Endometrial microvascular endothelial cells (primary cell): ENCODE results near the gene FAM117B. TPM values are rescaled to one million over a fixed set of nuclear protein-coding genes. Genes with fewer than 3 reads are reported as not detected.

Experiments
- in situ Hi-C: cut with HindIII; loops from 2 replicates; pipeline ENCODE4 v1.10.0; 2017; ENCODE audit warnings: low sequenced_read_pairs, low pct_unique_long_range_greater_than_20kb; ENCODE audit errors: inconsistent ontology term
- total RNA-seq: library from RNA; depleted of rRNA; stranded (reverse); fragments of >200 nt; gene quantifications from one replicate; pipeline ENCODE4 v1.2.3, GENCODE V29; 2015; ENCODE audit errors: inconsistent ontology term

Gene FAM117B
- total RNA-seq, 1 donor from 2014 or later, result 1.0 TPM

- in situ Hi-C loops, result no loop called here
Observed at GRCh38 chr2:202749477-202749876, 114.7 kb downstream of the FAM117B start.

- in situ Hi-C loops, result no loop called here
Observed at GRCh38 chr2:202750763-202751427, 116.1 kb downstream of the FAM117B start.

- in situ Hi-C loops, result no loop called here
Observed at GRCh38 chr2:202752071-202752470, 117.3 kb downstream of the FAM117B start.

DNA sequence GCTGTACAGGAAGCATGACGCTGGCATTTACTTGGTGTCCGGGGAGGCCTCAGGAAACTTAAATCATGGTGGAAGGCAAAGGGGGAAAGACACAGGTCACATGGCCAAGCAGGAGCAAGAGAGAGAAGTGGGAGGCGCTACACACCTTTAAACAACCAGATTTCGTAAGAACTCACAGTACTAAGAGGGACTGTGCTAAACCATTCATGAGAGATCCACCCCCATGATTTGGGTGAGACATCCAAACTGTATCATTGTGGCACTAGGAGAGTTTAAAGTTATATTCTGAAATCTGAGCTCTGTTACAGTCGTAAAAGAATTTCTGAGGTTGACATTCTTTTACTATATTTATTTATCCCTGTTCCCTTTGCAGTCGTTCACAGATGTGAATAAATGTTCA is 120.2 kb downstream of the FAM117B start:
- in situ Hi-C loops, result no loop called here

DNA sequence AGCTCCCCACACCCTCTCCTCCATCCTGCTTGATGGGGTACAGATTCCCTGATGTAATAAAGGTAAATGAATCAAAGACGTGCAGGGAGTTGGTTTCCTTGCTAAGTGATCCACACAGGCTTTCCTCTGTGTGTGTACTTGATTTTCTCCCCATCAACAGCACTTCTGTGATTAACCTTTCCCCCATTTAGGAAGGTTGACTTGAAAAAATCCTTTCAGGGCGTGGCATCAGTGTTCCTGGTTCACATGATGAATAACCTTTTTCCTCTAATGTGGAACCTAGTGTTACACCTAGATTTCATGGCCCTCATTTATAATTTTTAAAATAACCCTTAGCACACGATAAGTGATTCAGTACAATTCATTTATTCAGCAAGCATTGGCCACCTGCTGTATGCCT is 121.8 kb downstream of the FAM117B start:
- in situ Hi-C loops, result no loop called here

GRCh38 chr2:202757339-202757738 is 122.6 kb downstream of the FAM117B start:
- in situ Hi-C loops, result no loop called here

- in situ Hi-C loops, result no loop called here
Observed at GRCh38 chr2:202758128-202758527, 123.4 kb downstream of the FAM117B start.

DNA sequence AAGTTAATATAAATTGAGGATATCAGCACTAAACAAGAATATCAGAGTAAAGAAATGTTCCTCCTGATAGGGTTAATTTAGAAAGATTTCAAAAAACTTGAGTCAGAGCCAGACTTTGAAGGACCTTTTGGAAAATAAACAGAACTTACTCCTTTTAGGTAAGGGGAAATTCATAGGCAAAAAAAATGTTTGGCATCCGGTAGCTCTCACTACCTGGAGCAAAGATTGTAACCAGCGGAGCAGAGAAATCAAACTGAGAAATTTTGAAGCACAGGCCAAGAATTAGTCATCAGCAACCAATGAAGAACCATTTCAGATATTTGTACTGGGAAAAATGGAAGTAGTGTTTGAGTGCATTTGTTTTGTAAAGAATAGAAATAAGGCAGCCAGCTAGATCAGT is 123.8 kb downstream of the FAM117B start:
- in situ Hi-C loops, result no loop called here

- in situ Hi-C loops, result no loop called here
Observed at GRCh38 chr2:202760848-202761247, 126.1 kb downstream of the FAM117B start.

DNA sequence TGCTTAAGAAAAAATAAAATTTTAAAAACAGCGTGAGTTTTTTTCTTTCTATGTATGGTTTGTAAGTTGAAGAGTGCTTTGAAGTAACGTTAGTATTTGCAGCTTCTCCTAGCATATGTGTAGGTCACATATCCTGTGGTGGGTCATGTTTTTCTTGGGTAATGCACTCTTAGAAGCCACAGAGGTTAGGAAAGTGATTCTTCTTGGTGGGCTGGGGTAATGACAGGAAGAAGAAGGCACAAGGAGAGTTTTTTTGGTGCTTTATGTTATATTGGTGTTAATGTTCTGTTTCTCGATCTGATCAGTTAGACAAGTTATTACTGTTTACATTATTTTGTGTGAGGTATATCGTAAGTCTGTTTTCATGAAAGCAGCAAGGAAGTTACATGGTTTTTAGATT is 127.8 kb downstream of the FAM117B start:
- in situ Hi-C loops, result no loop called here

DNA sequence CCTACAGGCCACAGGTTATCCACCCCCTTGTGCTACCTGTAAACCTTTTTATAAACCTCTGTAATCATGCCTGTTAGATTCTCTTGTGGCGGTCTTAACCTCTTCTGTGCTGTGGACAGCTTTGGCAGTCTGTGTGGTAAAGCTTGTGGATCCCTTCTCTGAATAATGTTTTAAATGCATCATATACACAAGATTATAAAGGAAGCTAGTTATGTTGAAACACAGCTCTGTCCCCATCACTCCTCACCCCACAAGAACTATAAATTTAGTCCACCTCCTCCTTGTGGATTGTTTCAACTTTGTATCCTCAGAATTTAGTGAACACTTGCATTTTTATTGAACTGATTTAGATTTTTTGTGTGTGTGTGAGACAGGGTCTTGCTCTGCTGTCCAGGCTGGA is 129.1 kb downstream of the FAM117B start:
- in situ Hi-C loops, result no loop called here

- in situ Hi-C loops, result no loop called here
Observed at GRCh38 chr2:202764991-202765390, 130.2 kb downstream of the FAM117B start.

DNA sequence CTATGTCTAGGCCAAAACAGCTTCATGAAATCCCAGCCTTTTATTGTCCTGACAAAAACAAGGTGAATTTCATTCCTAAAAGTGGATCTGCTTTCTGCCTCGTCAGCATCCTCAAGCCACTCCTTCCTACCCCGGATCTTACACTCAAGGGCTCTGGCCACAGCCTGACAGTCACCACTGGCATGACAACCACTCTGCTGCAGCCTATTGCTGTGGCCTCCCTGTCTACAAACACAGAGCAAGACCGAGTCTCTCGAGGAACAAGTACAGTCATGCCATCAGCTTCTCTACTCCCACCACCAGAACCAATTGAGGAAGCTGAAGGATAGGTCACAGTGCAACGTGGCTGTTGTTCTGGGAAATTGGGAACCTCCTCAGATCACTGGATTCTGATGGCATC is 130.7 kb downstream of the FAM117B start:
- in situ Hi-C loops, result no loop called here

DNA sequence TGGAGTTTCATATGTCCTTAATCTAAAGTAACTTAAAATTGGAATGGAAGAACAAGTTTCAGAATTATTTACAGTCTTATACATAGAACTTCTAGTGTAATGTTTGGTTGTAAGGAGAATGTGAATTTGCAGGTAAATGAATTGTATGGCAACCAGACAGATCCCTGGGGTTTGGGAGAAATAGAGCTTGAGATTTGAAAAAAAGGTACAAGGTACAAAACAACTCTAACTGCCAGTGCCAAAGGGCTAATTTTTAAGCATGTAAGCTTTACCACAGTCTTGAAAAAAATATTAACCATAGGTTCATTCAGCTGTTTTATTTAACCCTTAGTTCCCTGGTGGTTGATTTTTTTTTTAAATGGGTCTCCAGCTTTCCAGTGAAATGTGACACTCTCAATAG is 133.5 kb downstream of the FAM117B start:
- in situ Hi-C loops, result no loop called here

DNA sequence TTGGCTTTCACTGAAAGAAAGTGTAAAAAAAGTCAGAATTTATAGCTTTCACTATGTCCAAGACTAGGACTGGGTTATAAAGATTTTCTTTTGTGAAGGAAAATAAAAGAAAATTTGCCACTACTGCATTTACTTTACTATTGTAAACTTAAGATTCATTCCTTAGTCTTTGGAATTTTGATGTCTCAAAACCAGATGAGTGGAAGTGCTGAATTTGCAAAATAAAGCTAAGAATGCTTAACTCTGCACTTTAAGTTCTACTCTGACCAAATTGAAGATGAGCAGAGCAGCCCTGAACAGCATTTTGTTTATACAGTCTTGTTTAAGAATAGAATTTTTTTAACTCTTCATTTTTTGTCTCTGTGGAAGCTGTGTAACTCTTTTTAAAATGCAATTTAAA is 134.4 kb downstream of the FAM117B start:
- in situ Hi-C loops, result no loop called here

DNA sequence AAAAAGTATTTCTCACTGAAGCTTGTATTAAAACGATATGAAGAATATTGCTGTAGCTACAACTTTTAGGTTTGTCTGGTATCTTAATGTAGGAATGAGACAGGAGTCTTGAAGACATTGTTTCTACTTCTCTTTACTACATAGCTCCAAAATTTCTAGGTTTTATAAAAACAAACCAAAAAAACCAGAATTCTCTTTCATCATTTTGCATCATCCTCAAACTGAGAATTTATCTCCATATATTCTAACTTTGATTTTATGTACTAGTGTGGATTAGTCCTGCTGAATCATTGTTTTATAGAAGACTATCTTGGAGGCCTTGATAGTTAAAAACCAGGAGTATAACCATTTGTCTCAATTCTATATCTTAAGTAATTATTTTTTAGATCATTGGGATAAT is 136.6 kb downstream of the FAM117B start:
- in situ Hi-C loops, result no loop called here

DNA sequence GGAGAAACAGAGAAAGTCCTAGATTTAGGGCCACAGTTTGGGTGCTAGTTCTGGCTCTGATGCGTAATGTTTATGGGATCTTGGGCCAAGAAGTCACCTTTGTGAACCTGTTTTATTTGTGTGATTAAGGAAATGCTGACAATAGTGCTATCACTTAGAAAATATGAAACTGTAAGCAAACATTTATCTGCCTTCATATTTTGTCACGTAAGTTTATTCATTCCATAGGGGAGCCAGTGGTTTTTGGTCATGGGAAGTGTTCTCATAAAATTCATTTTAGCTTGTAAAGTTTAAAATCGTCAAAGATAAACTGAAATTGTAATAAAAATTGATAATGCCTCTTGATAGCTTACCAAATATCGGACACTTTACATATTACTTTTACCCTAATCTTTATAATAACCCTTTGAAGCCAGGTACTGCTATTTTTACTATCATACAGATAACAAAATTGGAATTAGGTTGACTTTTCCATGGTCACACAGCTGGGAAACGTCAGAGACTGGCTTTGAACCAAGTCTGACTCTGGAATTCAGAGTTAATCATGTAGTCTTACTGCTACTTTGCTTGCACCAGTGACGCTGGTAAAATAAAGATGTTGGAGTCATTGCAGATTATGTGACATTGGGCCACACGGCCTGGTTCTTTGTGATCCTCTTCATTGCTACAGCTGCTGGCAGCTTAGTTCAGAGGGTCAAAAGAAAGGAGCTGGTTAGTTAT is 137.1 kb downstream of the FAM117B start:
- in situ Hi-C loops, result no loop called here

DNA sequence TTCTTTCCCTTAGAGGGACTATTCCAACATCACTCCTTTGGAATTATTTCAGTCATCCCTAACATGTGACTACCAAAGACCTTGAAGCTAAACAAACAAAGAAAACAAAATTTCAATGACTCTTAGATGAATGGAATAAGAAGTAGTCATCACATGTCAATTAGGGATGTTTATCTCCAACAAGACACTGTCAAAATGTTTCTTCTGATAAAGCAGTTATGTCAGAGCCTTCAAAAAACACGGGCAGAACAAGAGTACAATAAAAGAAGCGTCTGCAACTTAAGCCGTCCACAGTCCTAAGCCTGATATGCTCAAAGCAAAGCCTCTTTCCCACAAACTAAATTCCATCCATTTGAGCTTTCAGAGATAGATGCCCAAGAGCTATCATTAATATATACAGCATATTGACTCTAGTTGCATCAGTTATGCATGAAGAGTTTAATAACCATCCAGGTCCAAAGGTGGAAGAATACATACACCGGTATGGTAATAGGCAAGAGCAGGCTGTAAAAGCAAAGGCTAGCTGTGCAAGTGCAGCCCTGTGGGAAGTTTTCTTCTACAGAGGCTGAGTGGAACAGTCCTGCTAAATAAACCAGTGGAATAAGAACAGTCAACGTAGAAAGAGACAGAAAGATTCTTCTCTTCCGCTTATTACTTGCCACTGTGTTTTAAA is 138.7 kb downstream of the FAM117B start:
- in situ Hi-C loops, result no loop called here

GRCh38 chr2:202774104-202774503 is 139.3 kb downstream of the FAM117B start:
- in situ Hi-C loops, result no loop called here

DNA sequence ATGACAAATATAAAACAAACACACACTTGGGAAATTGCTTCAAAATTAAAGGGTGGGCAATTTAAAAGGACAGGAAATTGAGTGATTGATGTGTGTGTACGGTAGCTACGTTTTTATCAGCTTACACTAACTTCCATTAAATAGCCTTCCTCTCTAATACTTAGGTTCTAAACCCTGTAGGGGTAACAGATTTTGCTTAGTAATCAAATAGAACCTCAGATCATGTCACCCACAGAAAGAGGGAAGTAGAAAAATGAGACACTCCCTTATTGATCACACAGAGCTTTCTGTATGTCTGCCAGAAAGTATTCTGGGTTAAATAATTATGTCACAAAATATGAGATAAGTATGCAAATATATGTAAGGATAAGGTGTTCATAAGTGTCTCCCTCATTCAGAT is 143.4 kb downstream of the FAM117B start:
- in situ Hi-C loops, result no loop called here
